ENCODE results near the gene SLC17A9. TPM values are rescaled to one million over a fixed set of nuclear protein-coding genes. Genes with fewer than 3 reads are reported as not detected.

SLC17A9 gene
- polyA plus RNA-seq, 3 donors, result 0.81 to 31.3 (median 0.82) TPM

- Histone ChIP-seq H3K79me2 (ENCODE audit: insufficient read depth, low read length) (peaks cover 6% of the 10 kb centered on the region), H2AFZ (ENCODE audit: insufficient read depth, low read depth, low read length, poor library complexity, severe bottlenecking) (no peak overlapping the region), H3K4me3 (replicated peaks in 1 of 3; ENCODE audit: low read depth in 2 of 3, low read length in 3 of 3) (no peak overlapping the region), H3K27ac (ENCODE audit: low read depth in 1 of 2, low read length in 2 of 2) (no peak overlapping the region), H3K4me1 (ENCODE audit: control insufficient read depth in 1 of 2, insufficient read depth in 2 of 2, low read length in 2 of 2) (peaks cover 33 to 34% of the 10 kb centered on the region in 2 donors), H3K9ac (ENCODE audit: insufficient read depth, low read length, poor library complexity, severe bottlenecking) (no peak overlapping the region), H3K9me3 (replicated peaks in 1 of 2; ENCODE audit: control insufficient read depth in 1 of 2, insufficient read depth in 1 of 2, low read length in 2 of 2) (no peaks in the 10 kb centered on the region), H3K36me3 (replicated peaks in 1 of 2; ENCODE audit: control insufficient read depth in 1 of 2, insufficient read depth in 2 of 2, low read length in 2 of 2) (peaks cover 4 to 16% of the 10 kb centered on the region in 2 donors), H3K4me2 (replicated peaks; ENCODE audit: extremely low read depth, low read length, poor library complexity, severe bottlenecking) (no peak overlapping the region), H3K27me3 (ENCODE audit: control insufficient read depth in 2 of 2, insufficient read depth in 2 of 2, low read length in 2 of 2) (no peaks in the 10 kb centered on the region), H4K20me1 (ENCODE audit: insufficient read depth, low read length) (no peaks in the 10 kb centered on the region)
- Mint-ChIP-seq H3K36me3 (peaks cover 18 to 33% of the 10 kb centered on the region in 2 donors), H3K4me3 (no peak overlapping the region), H3K27me3 (ENCODE audit: low read depth in 3 of 3) (peaks cover 0 to 2% (median 0%) of the 10 kb centered on the region in 3 donors), H3K9me3 (no peaks in the 10 kb centered on the region), H3K27ac (no peak overlapping the region), H3K4me1 (peaks cover 40% of the 10 kb centered on the region)
- DNase-seq, result no peak
- WGBS (ENCODE audit: insufficient coverage), result 98% methylated on average over 26 of the region's 36 CpGs
- no peak for TF ChIP-seq CTCF (IDR thresholded peaks at IDR 0.05)
- intact Hi-C loops (cut with micrococcal nuclease), result no loop called here
These were observed 4.9 kb downstream of the SLC17A9 start for GRCh38 chr20:62957136-62958117.

GRCh38 chr20:62958388-62959100 is 6.0 kb downstream of the SLC17A9 start:
- intact Hi-C loops (cut with micrococcal nuclease), result no loop called here
- WGBS (ENCODE audit: insufficient coverage), result 65% methylated on average over 4 of the region's 10 CpGs
- H3K27ac Mint-ChIP-seq, result no peak overlapping the region

More at GRCh38 chr20:62958388-62959100, 6.0 kb downstream of the SLC17A9 start:
- H3K4me3 Mint-ChIP-seq, result no peak overlapping the region
- H3K36me3 Mint-ChIP-seq, result peaks cover 22 to 41% of the 10 kb centered on the region in 2 donors
- Histone ChIP-seq H2AFZ (ENCODE audit: insufficient read depth, low read depth, low read length, poor library complexity, severe bottlenecking) (no peak overlapping the region), H3K27me3 (ENCODE audit: control insufficient read depth in 2 of 2, insufficient read depth in 2 of 2, low read length in 2 of 2) (no peaks in the 10 kb centered on the region), H3K79me2 (ENCODE audit: insufficient read depth, low read length) (peaks cover 5% of the 10 kb centered on the region), H3K4me2 (replicated peaks; ENCODE audit: extremely low read depth, low read length, poor library complexity, severe bottlenecking) (no peak overlapping the region), H4K20me1 (ENCODE audit: insufficient read depth, low read length) (no peaks in the 10 kb centered on the region), H3K4me3 (replicated peaks in 1 of 3; ENCODE audit: low read depth in 2 of 3, low read length in 3 of 3) (no peak overlapping the region), H3K9me3 (replicated peaks in 1 of 2; ENCODE audit: control insufficient read depth in 1 of 2, insufficient read depth in 1 of 2, low read length in 2 of 2) (no peaks in the 10 kb centered on the region), H3K4me1 (ENCODE audit: control insufficient read depth in 1 of 2, insufficient read depth in 2 of 2, low read length in 2 of 2) (peaks cover 24 to 25% of the 10 kb centered on the region in 2 donors), H3K9ac (ENCODE audit: insufficient read depth, low read length, poor library complexity, severe bottlenecking) (no peak overlapping the region), H3K36me3 (replicated peaks in 1 of 2; ENCODE audit: control insufficient read depth in 1 of 2, insufficient read depth in 2 of 2, low read length in 2 of 2) (peaks cover 9 to 28% of the 10 kb centered on the region in 2 donors), H3K27ac (ENCODE audit: low read depth in 1 of 2, low read length in 2 of 2) (no peak overlapping the region)
- H3K4me1 Mint-ChIP-seq, result peaks cover 32% of the 10 kb centered on the region
- TF ChIP-seq CTCF (IDR thresholded peaks at IDR 0.05), result no peak
- no peak for DNase-seq
- no peaks in the 10 kb centered on the region for H3K9me3 Mint-ChIP-seq
- peaks cover 0 to 2% (median 0%) of the 10 kb centered on the region in 3 donors for H3K27me3 Mint-ChIP-seq (ENCODE audit: low read depth in 3 of 3)
